Measurements from ENCODE around the gene IGF2. TPM values are rescaled to one million over a fixed set of nuclear protein-coding genes. Genes with fewer than 3 reads are reported as not detected.
A peak's percentile ranks its signal among the peaks of the same experiment; 100 is the strongest.

IGF2 gene
- total and polyA plus RNA-seq, 2 donors (not counting 3 experiments of a cell fraction or from before 2014, with no cell fraction given) = 5.7 to 21.0 TPM

DNA sequence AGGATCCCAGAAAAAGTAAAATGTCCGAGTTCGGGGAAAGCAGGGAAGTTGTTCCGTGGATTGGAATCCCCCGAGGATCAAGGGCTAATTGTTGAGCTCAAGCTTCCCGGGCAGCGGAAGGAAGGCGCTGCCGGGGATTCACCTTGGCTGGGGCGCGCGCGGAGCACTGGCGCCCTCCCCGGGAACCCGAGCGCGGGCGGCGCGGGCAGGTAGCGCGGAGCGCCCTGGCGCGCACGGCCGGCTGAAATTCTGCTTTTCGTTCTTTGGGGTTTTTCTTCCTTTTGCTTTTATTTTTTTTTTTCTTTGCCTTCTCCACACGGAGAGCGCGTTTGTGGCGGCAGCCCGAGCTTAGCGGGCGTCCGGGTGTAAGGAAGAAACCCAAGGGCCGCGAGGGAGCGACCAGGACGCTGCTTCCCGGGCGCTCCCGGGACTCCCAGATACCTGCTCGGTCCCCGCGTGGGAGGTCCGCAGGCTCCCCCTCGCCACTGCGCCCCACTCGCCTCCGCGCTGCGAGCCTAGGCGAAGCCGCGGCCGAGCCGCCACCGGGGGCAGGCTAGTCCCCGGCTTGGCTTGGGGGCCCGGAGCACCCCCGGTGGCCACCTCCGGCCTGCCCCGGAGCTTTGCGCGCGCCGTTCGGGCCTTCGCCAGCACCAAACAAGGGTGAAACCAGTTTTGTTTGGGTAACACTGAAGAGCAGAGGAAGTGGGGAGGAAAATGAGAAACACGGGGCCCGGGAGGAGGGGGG, 4.8 kb upstream of the IGF2 start:
- Histone ChIP-seq H3K9me3 (replicated peaks; ENCODE audit: control insufficient read depth, insufficient read depth, low read length) (no peaks in the 10 kb centered on the region), H3K4me3 (replicated peaks in 1 of 3; ENCODE audit: insufficient read depth in 1 of 3, low read depth in 1 of 3, low read length in 3 of 3) (no peak overlapping the region), H3K79me2 (ENCODE audit: control insufficient read depth, insufficient read depth, low read length) (no peaks in the 10 kb centered on the region), H3K36me3 (ENCODE audit: control insufficient read depth in 2 of 2, extremely low read depth in 1 of 2, insufficient read depth in 2 of 2, low read length in 2 of 2) (no peaks in the 10 kb centered on the region), H3K27me3 (ENCODE audit: control insufficient read depth in 2 of 2, insufficient read depth in 2 of 2, low read length in 2 of 2) (peaks cover 58 to 79% of the 10 kb centered on the region in 2 experiments), H4K20me1 (replicated peaks; ENCODE audit: control insufficient read depth, extremely low read depth, insufficient read depth, low read length) (no peaks in the 10 kb centered on the region), H3K4me2 (ENCODE audit: insufficient read depth, low read length) (no peak overlapping the region), H3K9me1 (replicated peaks; ENCODE audit: control insufficient read depth, extremely low read depth, insufficient read depth, low read length) (no peaks in the 10 kb centered on the region), H3K9ac (replicated peaks; ENCODE audit: extremely low read depth, insufficient read depth, low read length) (no peak overlapping the region), H3K4me1 (ENCODE audit: control insufficient read depth, extremely low read depth, insufficient read depth, low read length) (no peaks in the 10 kb centered on the region), H2AFZ (ENCODE audit: low read depth, low read length) (no peak overlapping the region), H3K27ac (ENCODE audit: insufficient read depth, low read depth, low read length) (no peak overlapping the region)
- ChIA-PET POLR2A (no interaction called here), CTCF (interaction anchor here (1.2 to 5.9 kb wide), 2 partner anchors 8 to 105 kb away, joined by 3 to 64 read pairs; no protein-coding TSS in a partner anchor)
- no peak for TF ChIP-seq JUN (IDR thresholded peaks at IDR 0.05; ENCODE audit: borderline replicate concordance, insufficient read depth, insufficient read length, low read depth)
- TF ChIP-seq EZH2 (IDR thresholded peaks at IDR 0.05; ENCODE audit: borderline replicate concordance, low read depth, low read length, severe bottlenecking) = peak; percentile 68
- FAIRE-seq = no peak
- dilution Hi-C loops (cut with MboI; ENCODE audit: extremely low pct_ligation_motif_present, low sequenced_read_pairs) (no loop called here), intact Hi-C loops (cut with micrococcal nuclease) (no loop called here)
- BruUV-seq (replicated peaks) = no TSS peak
- no peak for DNase-seq (ENCODE audit: low read depth, low spot score)

DNA sequence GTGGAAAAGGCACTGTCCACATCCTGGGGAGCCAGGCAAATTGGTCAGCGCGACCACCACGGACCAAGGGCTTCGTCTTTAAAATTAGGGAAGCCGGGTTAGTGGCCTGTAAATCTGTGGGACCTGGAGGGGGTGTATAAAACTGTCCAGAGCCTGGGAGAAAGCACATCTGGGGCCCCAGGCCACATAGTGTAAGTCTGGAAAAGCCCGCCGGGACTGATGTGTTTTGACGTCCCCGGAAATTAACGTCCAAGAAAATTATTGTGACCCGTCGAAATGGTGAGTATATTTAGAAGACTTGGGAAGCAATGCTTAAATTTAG, 4.2 kb upstream of the IGF2 start:
- Histone ChIP-seq H2AFZ (ENCODE audit: low read depth, low read length) (no peak overlapping the region), H3K9me3 (replicated peaks; ENCODE audit: control insufficient read depth, insufficient read depth, low read length) (no peaks in the 10 kb centered on the region), H3K4me3 (replicated peaks in 1 of 3; ENCODE audit: insufficient read depth in 1 of 3, low read depth in 1 of 3, low read length in 3 of 3) (no peak overlapping the region), H3K27me3 (ENCODE audit: control insufficient read depth in 2 of 2, insufficient read depth in 2 of 2, low read length in 2 of 2) (peaks cover 58 to 79% of the 10 kb centered on the region in 2 experiments), H3K27ac (ENCODE audit: insufficient read depth, low read depth, low read length) (no peak overlapping the region), H4K20me1 (replicated peaks; ENCODE audit: control insufficient read depth, extremely low read depth, insufficient read depth, low read length) (no peaks in the 10 kb centered on the region), H3K36me3 (ENCODE audit: control insufficient read depth in 2 of 2, extremely low read depth in 1 of 2, insufficient read depth in 2 of 2, low read length in 2 of 2) (no peaks in the 10 kb centered on the region), H3K9ac (replicated peaks; ENCODE audit: extremely low read depth, insufficient read depth, low read length) (no peak overlapping the region), H3K9me1 (replicated peaks; ENCODE audit: control insufficient read depth, extremely low read depth, insufficient read depth, low read length) (no peaks in the 10 kb centered on the region), H3K4me1 (ENCODE audit: control insufficient read depth, extremely low read depth, insufficient read depth, low read length) (no peaks in the 10 kb centered on the region), H3K79me2 (ENCODE audit: control insufficient read depth, insufficient read depth, low read length) (no peaks in the 10 kb centered on the region), H3K4me2 (ENCODE audit: insufficient read depth, low read length) (no peak overlapping the region)
- DNase-seq (ENCODE audit: low read depth, low spot score) (no peak), FAIRE-seq (no peak)
- BruUV-seq (replicated peaks) = no TSS peak
- TF ChIP-seq POLR2A (IDR thresholded peaks at IDR 0.05; ENCODE audit: low read depth, low read length) (no peak), JUN (IDR thresholded peaks at IDR 0.05; ENCODE audit: borderline replicate concordance, insufficient read depth, insufficient read length, low read depth) (no peak), FOS (IDR thresholded peaks at IDR 0.05; ENCODE audit: borderline replicate concordance, insufficient read depth, low read length) (no peak), MYC (IDR thresholded peaks at IDR 0.05; ENCODE audit: low read depth, low read length) (no peak), GATA2 (IDR thresholded peaks at IDR 0.05; ENCODE audit: insufficient read depth, insufficient read length, low read depth, low read length) (no peak), POLR2AphosphoS5 (IDR thresholded peaks at IDR 0.05; ENCODE audit: insufficient read depth, low read depth, low read length) (no peak)
- TF ChIP-seq, protein P1, sequence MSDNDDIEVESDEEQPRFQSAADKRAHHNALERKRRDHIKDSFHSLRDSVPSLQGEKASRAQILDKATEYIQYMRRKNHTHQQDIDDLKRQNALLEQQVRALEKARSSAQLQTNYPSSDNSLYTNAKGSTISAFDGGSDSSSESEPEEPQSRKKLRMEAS (IDR thresholded peaks at IDR 0.05; ENCODE audit: insufficient read depth, insufficient read length) = no peak
- TF ChIP-seq, protein P2, sequence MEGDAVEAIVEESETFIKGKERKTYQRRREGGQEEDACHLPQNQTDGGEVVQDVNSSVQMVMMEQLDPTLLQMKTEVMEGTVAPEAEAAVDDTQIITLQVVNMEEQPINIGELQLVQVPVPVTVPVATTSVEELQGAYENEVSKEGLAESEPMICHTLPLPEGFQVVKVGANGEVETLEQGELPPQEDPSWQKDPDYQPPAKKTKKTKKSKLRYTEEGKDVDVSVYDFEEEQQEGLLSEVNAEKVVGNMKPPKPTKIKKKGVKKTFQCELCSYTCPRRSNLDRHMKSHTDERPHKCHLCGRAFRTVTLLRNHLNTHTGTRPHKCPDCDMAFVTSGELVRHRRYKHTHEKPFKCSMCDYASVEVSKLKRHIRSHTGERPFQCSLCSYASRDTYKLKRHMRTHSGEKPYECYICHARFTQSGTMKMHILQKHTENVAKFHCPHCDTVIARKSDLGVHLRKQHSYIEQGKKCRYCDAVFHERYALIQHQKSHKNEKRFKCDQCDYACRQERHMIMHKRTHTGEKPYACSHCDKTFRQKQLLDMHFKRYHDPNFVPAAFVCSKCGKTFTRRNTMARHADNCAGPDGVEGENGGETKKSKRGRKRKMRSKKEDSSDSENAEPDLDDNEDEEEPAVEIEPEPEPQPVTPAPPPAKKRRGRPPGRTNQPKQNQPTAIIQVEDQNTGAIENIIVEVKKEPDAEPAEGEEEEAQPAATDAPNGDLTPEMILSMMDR (IDR thresholded peaks at IDR 0.05; ENCODE audit: extremely low read depth in 1 of 2, insufficient read depth in 1 of 2, low read depth in 1 of 2, low read length in 2 of 2) = no peak
- POLR2A ChIA-PET = no interaction called here
- dilution Hi-C loops (cut with MboI; ENCODE audit: extremely low pct_ligation_motif_present, low sequenced_read_pairs) (no loop called here), intact Hi-C loops (cut with micrococcal nuclease) (no loop called here)
- CTCF ChIA-PET = interaction anchor here (1.0 to 5.9 kb wide), 2 partner anchors 8 to 107 kb away, joined by 3 to 64 read pairs; no protein-coding TSS in a partner anchor
